Fibroblast of skin of scalp (primary cell): ENCODE data around the gene ALG11.
"Not testable (repeated sequence)": the region's sequence is repeated elsewhere in the genome, so short reads cannot be mapped to it uniquely, and the experiment has no call there.

Experiments used
- DNase-seq: peaks from one replicate; pipeline ENCODE4 v3.0.0-alpha.2; 2013

ALG11 gene

GRCh38 chr13:52030401-52030800 is 18.2 kb downstream of the ALG11 start:
- DNase-seq = not testable (repeated sequence)

GRCh38 chr13:52033039-52033438 is 20.8 kb downstream of the ALG11 start:
- no peak for DNase-seq

- DNase-seq = no peak
These were observed 22.5 kb downstream of the ALG11 start for GRCh38 chr13:52034616-52035226.

- DNase-seq = no peak
These were observed 23.8 kb downstream of the ALG11 start for GRCh38 chr13:52036037-52036436.

- DNase-seq = no peak
These were observed 31.5 kb downstream of the ALG11 start for GRCh38 chr13:52043675-52044074.

GRCh38 chr13:52047463-52047862 is 35.3 kb downstream of the ALG11 start:
- DNase-seq = no peak

- DNase-seq = peak; percentile 8
These were observed 36.3 kb downstream of the ALG11 start for GRCh38 chr13:52048516-52048915.

- no peak for DNase-seq
These were observed 39.2 kb downstream of the ALG11 start for GRCh38 chr13:52051400-52051799.

GRCh38 chr13:52053460-52053859 is 41.3 kb downstream of the ALG11 start:
- DNase-seq = no peak

GRCh38 chr13:52061064-52061463 is 48.9 kb downstream of the ALG11 start:
- DNase-seq = not testable (repeated sequence)

GRCh38 chr13:52061587-52061986 is 49.4 kb downstream of the ALG11 start:
- DNase-seq = peak; percentile 18

- DNase-seq = no peak
These were observed 55.0 kb downstream of the ALG11 start for GRCh38 chr13:52067237-52067636.

- peak; percentile 16 for DNase-seq
These were observed 58.8 kb downstream of the ALG11 start for GRCh38 chr13:52070929-52071523.
